CD4-positive, alpha-beta T cell treated with Interleukin-4 for 1 hour (primary cell): ENCODE data around the gene INPP5K.

Experiments used
- DNase-seq, 2 donors: peaks; one replicate each; pipeline ENCODE4 v3.0.0-alpha.2; 2020 to 2022

INPP5K gene

GRCh38 chr17:1484676-1485422, 31.6 kb downstream of the INPP5K start:
- DNase-seq: peak; percentile 66 to 79

GRCh38 chr17:1484060-1484535, 32.3 kb downstream of the INPP5K start:
- no peak for DNase-seq

- DNase-seq: no peak
Measured at GRCh38 chr17:1482680-1483079, 33.7 kb downstream of the INPP5K start.

GRCh38 chr17:1481736-1482135, 34.7 kb downstream of the INPP5K start:
- no peak for DNase-seq

- DNase-seq: no peak
Measured at GRCh38 chr17:1480747-1481465, 35.5 kb downstream of the INPP5K start.

- DNase-seq: no peak
Measured at GRCh38 chr17:1478418-1478817, 38.0 kb downstream of the INPP5K start.

GRCh38 chr17:1475321-1475854, 41.0 kb downstream of the INPP5K start:
- DNase-seq: no peak

- DNase-seq: no peak
Measured at GRCh38 chr17:1474402-1475189, 41.8 kb downstream of the INPP5K start.

GRCh38 chr17:1473841-1474240, 42.6 kb downstream of the INPP5K start:
- DNase-seq: peak in 1 of 2 donors; percentile 42

- no peak for DNase-seq
Measured at GRCh38 chr17:1473170-1473569, 43.2 kb downstream of the INPP5K start.

GRCh38 chr17:1471911-1472821, 44.2 kb downstream of the INPP5K start:
- DNase-seq: no peak

GRCh38 chr17:1471490-1471889, 44.9 kb downstream of the INPP5K start:
- no peak for DNase-seq

GRCh38 chr17:1470755-1471462, 45.5 kb downstream of the INPP5K start:
- no peak for DNase-seq

- no peak for DNase-seq
Measured at GRCh38 chr17:1470071-1470754, 46.2 kb downstream of the INPP5K start.

GRCh38 chr17:1469231-1469852, 47.1 kb downstream of the INPP5K start:
- DNase-seq: no peak

- peak in 1 of 2 donors; percentile 57 for DNase-seq
Measured at GRCh38 chr17:1467898-1468492, 48.4 kb downstream of the INPP5K start.

GRCh38 chr17:1467258-1467657, 49.2 kb downstream of the INPP5K start:
- DNase-seq: no peak

GRCh38 chr17:1464186-1464585, 52.2 kb downstream of the INPP5K start:
- DNase-seq: no peak

- no peak for DNase-seq
Measured at GRCh38 chr17:1462164-1463112, 54.0 kb downstream of the INPP5K start.
